Measurements from ENCODE around the gene C10orf95.

Gene C10orf95

GRCh38 chr10:102436312-102436711, 15.0 kb downstream of the C10orf95 start:
- DNase-seq (ENCODE audit: low read depth), result no peak
- TF ChIP-seq CTCF (IDR thresholded peaks at IDR 0.05; ENCODE audit: low read length, missing control alignments), result no peak
- peak overlapping the region; percentile 57 for H3K4me3 ChIP-seq (replicated peaks; ENCODE audit: low read depth, low read length)

- H3K4me3 ChIP-seq (replicated peaks; ENCODE audit: low read depth, low read length), result peak overlapping the region; percentile 57
- DNase-seq (ENCODE audit: low read depth), result peak; percentile 54
- TF ChIP-seq CTCF (IDR thresholded peaks at IDR 0.05; ENCODE audit: low read length, missing control alignments), result no peak
Measured at GRCh38 chr10:102435529-102436233, 15.7 kb downstream of the C10orf95 start.

- no peak for TF ChIP-seq CTCF (IDR thresholded peaks at IDR 0.05; ENCODE audit: low read length, missing control alignments)
- peak overlapping the region; percentile 57 for H3K4me3 ChIP-seq (replicated peaks; ENCODE audit: low read depth, low read length)
- no peak for DNase-seq (ENCODE audit: low read depth)
Measured at GRCh38 chr10:102435133-102435497, 16.2 kb downstream of the C10orf95 start.

- peak overlapping the region; percentile 57 for H3K4me3 ChIP-seq (replicated peaks; ENCODE audit: low read depth, low read length)
- DNase-seq (ENCODE audit: low read depth), result peak; percentile 84
- no peak for TF ChIP-seq CTCF (IDR thresholded peaks at IDR 0.05; ENCODE audit: low read length, missing control alignments)
Measured at GRCh38 chr10:102434394-102435132, 16.8 kb downstream of the C10orf95 start.

- DNase-seq (ENCODE audit: low read depth), result no peak
- no peak for TF ChIP-seq CTCF (IDR thresholded peaks at IDR 0.05; ENCODE audit: low read length, missing control alignments)
Measured at GRCh38 chr10:102433619-102434046, 17.7 kb downstream of the C10orf95 start.

GRCh38 chr10:102432162-102432950, 19.0 kb downstream of the C10orf95 start, which contains the start of gene CUEDC2:
Gene CUEDC2 (minus strand): TSS chr10:102432574. CDS start chr10:102425188, 7,386 bp downstream.
- peak within 1 kb of the TSS; percentile 92 for H3K4me3 ChIP-seq (replicated peaks; ENCODE audit: low read depth, low read length)
- no peak for TF ChIP-seq CTCF (IDR thresholded peaks at IDR 0.05; ENCODE audit: low read length, missing control alignments)
- peak; percentile 98 for DNase-seq (ENCODE audit: low read depth)

More at GRCh38 chr10:102433619-102434046, 17.7 kb downstream of the C10orf95 start:
- H3K4me3 ChIP-seq (replicated peaks; ENCODE audit: low read depth, low read length), result no peak overlapping the region
